HepG2 (cell line): Measurements from ENCODE around the gene UBE2M. TPM values are rescaled to one million over a fixed set of nuclear protein-coding genes. Genes with fewer than 3 reads are reported as not detected.

Source experiments
- ARNT2 ChIP-seq: sonication (generic); formaldehyde crosslinking; IDR thresholded peaks from 2 replicates; pipeline ENCODE4 v1.8.0; 2022; ENCODE audit warnings: mild to moderate bottlenecking, low read depth, missing genetic modification reagents, moderate library complexity
- CENPX ChIP-seq: sonication (generic); formaldehyde crosslinking; IDR thresholded peaks from 2 replicates; pipeline ENCODE4 v1.9.0; 2021; ENCODE audit warnings: mild to moderate bottlenecking, missing genetic modification reagents, moderate library complexity
- JARID2 ChIP-seq: sonication (generic); formaldehyde crosslinking; IDR thresholded peaks from 2 replicates; pipeline ENCODE4 v1.8.1; 2023; ENCODE audit warnings: missing genetic modification reagents, inconsistent platforms; ENCODE audit not compliant: insufficient replicate concordance
- U2AF1 ChIP-seq: fragments of 200-400 bp; formaldehyde crosslinking; optimal IDR thresholded peaks from 2 replicates; pipeline ENCODE3; 2017; ENCODE audit warnings: mild to moderate bottlenecking, low read depth, low read length
- ZBTB21 ChIP-seq: sonication (generic); formaldehyde crosslinking; IDR thresholded peaks from 2 replicates; pipeline ENCODE4 v1.4.0; 2020; ENCODE audit warnings: missing genetic modification reagents
- ZBTB7A ChIP-seq: sonication (generic); formaldehyde crosslinking; IDR thresholded peaks from 2 replicates; pipeline ENCODE4 v1.8.0; 2022; ENCODE audit warnings: mild to moderate bottlenecking, missing genetic modification reagents
- ZC3H13 ChIP-seq: sonication (generic); formaldehyde crosslinking; IDR thresholded peaks from 2 replicates; pipeline ENCODE4 v1.8.1; 2023; ENCODE audit warnings: mild to moderate bottlenecking, missing genetic modification reagents, moderate library complexity
- ZFP41 ChIP-seq: sonication (generic); formaldehyde crosslinking; IDR thresholded peaks from 2 replicates; pipeline ENCODE4 v1.4.0; 2020; ENCODE audit warnings: mild to moderate bottlenecking, missing genetic modification reagents, borderline replicate concordance
- ZFYVE20 ChIP-seq: sonication (generic); formaldehyde crosslinking; IDR thresholded peaks from 2 replicates; pipeline ENCODE4 v1.8.0; 2023; ENCODE audit warnings: low read depth, mild to moderate bottlenecking, moderate library complexity, missing genetic modification reagents, borderline replicate concordance
- ZNF225 ChIP-seq: sonication (generic); formaldehyde crosslinking; IDR thresholded peaks from 2 replicates; pipeline ENCODE4 v1.4.0; 2020; ENCODE audit warnings: mild to moderate bottlenecking, missing genetic modification reagents
- ZNF263 ChIP-seq: sonication (generic); formaldehyde crosslinking; IDR thresholded peaks from 2 replicates; pipeline ENCODE4 v1.4.0; 2020; ENCODE audit warnings: missing genetic modification reagents
- ZNF468 ChIP-seq: sonication (generic); formaldehyde crosslinking; IDR thresholded peaks from 2 replicates; pipeline ENCODE4 v1.8.0; 2022; ENCODE audit warnings: mild to moderate bottlenecking, moderate library complexity, missing genetic modification reagents
- ZNF577 ChIP-seq: sonication (generic); formaldehyde crosslinking; IDR thresholded peaks from 2 replicates; pipeline ENCODE4 v1.4.0; 2020; ENCODE audit warnings: mild to moderate bottlenecking, low read depth, missing genetic modification reagents, borderline replicate concordance
- polyA plus RNA-seq, 8 experiments: library from polyadenylated mRNA; depleted of rRNA in 3 of 8; stranded (reverse) in 7 of 8; unstranded in 1 of 8; fragments of >200 nt; fragmentation: Illumina TruSeq in 4 of 8; extraction: Trizol in 4 of 8; gene quantifications; 2 replicates each; pipeline versions ENCODE4 v1.2.1 to v1.2.3, GENCODE V29; 2011 to 2016; ENCODE audit warnings: low read depth in 4 of 8, missing spikeins in 1 of 8, mixed read lengths in 1 of 8; ENCODE audit not compliant: insufficient read depth in 1 of 8
- total RNA-seq, 5 experiments: library from RNA; depleted of rRNA; stranded (reverse); fragments of >200 nt; fragmentation: Illumina TruSeq; extraction: Trizol; gene quantifications; 2 replicates each; pipeline ENCODE4 v1.2.3, GENCODE V29; 2016; ENCODE audit warnings: low read depth in 1 of 5
- TF ChIP-seq, protein P1 (sequence below): sonication (generic); formaldehyde crosslinking; IDR thresholded peaks from 2 replicates; pipeline ENCODE4 v1.4.0; 2020; ENCODE audit warnings: mild to moderate bottlenecking, missing genetic modification reagents
- TF ChIP-seq, protein P2 (sequence below): sonication (generic); formaldehyde crosslinking; IDR thresholded peaks from 2 replicates; pipeline ENCODE4 v1.4.0; 2020; ENCODE audit warnings: missing genetic modification reagents, borderline replicate concordance
- TF ChIP-seq, protein P3 (sequence below): sonication (generic); formaldehyde crosslinking; IDR thresholded peaks from 2 replicates; pipeline ENCODE4 v1.9.0; 2021; ENCODE audit warnings: missing genetic modification reagents, borderline replicate concordance
- TF ChIP-seq, protein P4 (sequence below): sonication (generic); formaldehyde crosslinking; IDR thresholded peaks from 2 replicates; pipeline ENCODE4 v1.5.0; 2020; ENCODE audit warnings: mild to moderate bottlenecking, missing genetic modification reagents, borderline replicate concordance
- TF ChIP-seq, protein P5 (sequence below), 2 experiments: fragments of 450-650 bp in 1 of 2; sonication (generic) in 1 of 2; formaldehyde crosslinking; IDR thresholded peaks; 2 replicates each; pipeline versions ENCODE4 v1.5.0 to v1.8.0; 2020 to 2022; ENCODE audit warnings: mild to moderate bottlenecking in 1 of 2, missing genetic modification reagents in 1 of 2

The UBE2M gene
- total and polyA plus RNA-seq, 2 of the 13 experiments (the other 11 are each of a cell fraction or from before 2014, with no cell fraction given), result 36.2 to 50.3 TPM

DNA sequence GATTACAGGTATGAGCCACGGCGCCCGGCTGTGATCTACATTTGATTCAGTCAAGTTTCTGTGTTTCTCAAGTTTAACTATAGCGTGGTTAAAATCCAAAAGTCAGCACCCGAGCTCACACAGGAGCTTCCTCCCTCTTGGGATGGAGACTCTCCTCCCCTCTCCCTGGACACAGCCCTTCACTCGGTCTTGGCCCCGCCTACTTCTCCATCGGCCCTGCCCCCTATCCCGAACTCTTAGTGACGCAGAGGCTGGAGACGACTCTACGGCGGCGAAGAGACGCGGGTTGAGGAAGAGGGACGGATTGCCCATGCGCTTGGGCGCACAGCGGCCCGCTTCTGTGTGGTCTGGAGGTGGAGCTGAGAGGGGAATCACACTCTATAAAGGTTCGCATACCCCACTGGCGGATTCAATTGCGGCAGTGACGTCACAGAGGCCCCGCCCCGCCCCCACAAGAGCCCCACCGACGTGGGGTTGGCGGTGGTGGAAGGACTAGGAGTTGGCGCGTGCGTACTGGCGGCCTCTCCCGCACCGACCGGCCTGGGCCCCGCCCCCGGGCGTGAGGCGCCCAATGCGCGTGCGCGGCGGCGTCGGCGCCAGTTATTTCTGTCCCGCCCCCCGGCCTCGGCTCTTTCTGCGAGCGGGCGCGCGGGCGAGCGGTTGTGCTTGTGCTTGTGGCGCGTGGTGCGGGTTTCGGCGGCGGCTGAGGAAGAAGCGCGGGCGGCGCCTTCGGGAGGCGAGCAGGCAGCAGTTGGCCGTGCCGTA lies 14.4 kb downstream of the UBE2M start, which contains the start of gene TRIM28 (continued):
- no peak for TF ChIP-seq U2AF1
- TF ChIP-seq, protein P1, sequence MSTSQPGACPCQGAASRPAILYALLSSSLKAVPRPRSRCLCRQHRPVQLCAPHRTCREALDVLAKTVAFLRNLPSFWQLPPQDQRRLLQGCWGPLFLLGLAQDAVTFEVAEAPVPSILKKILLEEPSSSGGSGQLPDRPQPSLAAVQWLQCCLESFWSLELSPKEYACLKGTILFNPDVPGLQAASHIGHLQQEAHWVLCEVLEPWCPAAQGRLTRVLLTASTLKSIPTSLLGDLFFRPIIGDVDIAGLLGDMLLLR (CRISPR knock-in tag), result peak; percentile 73
- TF ChIP-seq ZNF577 (CRISPR knock-in tag), result no peak
- peak; percentile 92 for TF ChIP-seq ARNT2 (CRISPR knock-in tag)
- TF ChIP-seq ZNF225 (CRISPR knock-in tag), result 0 out of 2 replicates have a peak, but pooled peaks have one; percentile 39
- TF ChIP-seq ZC3H13 (CRISPR knock-in tag), result peak; percentile 90; the same call in 1 of the 2 replicates
- TF ChIP-seq ZNF468 (CRISPR knock-in tag), result no peak
- TF ChIP-seq ZNF263 (CRISPR knock-in tag), result peak; percentile 53
- TF ChIP-seq, protein P2, sequence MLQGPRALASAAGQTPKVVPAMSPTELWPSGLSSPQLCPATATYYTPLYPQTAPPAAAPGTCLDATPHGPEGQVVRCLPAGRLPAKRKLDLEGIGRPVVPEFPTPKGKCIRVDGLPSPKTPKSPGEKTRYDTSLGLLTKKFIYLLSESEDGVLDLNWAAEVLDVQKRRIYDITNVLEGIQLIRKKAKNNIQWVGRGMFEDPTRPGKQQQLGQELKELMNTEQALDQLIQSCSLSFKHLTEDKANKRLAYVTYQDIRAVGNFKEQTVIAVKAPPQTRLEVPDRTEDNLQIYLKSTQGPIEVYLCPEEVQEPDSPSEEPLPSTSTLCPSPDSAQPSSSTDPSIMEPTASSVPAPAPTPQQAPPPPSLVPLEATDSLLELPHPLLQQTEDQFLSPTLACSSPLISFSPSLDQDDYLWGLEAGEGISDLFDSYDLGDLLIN (CRISPR knock-in tag), result no peak
- peak; percentile 92 for TF ChIP-seq ZFYVE20
- no peak for TF ChIP-seq JARID2 (CRISPR knock-in tag)
- 0 out of 2 replicates have a peak, but pooled peaks have one; percentile 11 for TF ChIP-seq ZBTB7A (CRISPR knock-in tag)
- TF ChIP-seq, protein P3, sequence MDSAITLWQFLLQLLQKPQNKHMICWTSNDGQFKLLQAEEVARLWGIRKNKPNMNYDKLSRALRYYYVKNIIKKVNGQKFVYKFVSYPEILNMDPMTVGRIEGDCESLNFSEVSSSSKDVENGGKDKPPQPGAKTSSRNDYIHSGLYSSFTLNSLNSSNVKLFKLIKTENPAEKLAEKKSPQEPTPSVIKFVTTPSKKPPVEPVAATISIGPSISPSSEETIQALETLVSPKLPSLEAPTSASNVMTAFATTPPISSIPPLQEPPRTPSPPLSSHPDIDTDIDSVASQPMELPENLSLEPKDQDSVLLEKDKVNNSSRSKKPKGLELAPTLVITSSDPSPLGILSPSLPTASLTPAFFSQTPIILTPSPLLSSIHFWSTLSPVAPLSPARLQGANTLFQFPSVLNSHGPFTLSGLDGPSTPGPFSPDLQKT (CRISPR knock-in tag), result 0 out of 2 replicates have a peak, but pooled peaks have one; percentile 66
- TF ChIP-seq CENPX (CRISPR knock-in tag), result no peak
- 0 out of 2 replicates have a peak, but pooled peaks have one; percentile 25 for TF ChIP-seq ZFP41
- TF ChIP-seq, protein P4, sequence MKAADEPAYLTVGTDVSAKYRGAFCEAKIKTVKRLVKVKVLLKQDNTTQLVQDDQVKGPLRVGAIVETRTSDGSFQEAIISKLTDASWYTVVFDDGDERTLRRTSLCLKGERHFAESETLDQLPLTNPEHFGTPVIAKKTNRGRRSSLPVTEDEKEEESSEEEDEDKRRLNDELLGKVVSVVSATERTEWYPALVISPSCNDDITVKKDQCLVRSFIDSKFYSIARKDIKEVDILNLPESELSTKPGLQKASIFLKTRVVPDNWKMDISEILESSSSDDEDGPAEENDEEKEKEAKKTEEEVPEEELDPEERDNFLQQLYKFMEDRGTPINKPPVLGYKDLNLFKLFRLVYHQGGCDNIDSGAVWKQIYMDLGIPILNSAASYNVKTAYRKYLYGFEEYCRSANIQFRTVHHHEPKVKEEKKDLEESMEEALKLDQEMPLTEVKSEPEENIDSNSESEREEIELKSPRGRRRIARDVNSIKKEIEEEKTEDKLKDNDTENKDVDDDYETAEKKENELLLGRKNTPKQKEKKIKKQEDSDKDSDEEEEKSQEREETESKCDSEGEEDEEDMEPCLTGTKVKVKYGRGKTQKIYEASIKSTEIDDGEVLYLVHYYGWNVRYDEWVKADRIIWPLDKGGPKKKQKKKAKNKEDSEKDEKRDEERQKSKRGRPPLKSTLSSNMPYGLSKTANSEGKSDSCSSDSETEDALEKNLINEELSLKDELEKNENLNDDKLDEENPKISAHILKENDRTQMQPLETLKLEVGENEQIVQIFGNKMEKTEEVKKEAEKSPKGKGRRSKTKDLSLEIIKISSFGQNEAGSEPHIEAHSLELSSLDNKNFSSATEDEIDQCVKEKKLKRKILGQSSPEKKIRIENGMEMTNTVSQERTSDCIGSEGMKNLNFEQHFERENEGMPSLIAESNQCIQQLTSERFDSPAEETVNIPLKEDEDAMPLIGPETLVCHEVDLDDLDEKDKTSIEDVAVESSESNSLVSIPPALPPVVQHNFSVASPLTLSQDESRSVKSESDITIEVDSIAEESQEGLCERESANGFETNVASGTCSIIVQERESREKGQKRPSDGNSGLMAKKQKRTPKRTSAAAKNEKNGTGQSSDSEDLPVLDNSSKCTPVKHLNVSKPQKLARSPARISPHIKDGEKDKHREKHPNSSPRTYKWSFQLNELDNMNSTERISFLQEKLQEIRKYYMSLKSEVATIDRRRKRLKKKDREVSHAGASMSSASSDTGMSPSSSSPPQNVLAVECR (CRISPR knock-in tag), result peak; percentile 54; the same call in 1 of the 2 replicates
- peak; percentile 87 for TF ChIP-seq ZBTB21
- TF ChIP-seq, protein P5, sequence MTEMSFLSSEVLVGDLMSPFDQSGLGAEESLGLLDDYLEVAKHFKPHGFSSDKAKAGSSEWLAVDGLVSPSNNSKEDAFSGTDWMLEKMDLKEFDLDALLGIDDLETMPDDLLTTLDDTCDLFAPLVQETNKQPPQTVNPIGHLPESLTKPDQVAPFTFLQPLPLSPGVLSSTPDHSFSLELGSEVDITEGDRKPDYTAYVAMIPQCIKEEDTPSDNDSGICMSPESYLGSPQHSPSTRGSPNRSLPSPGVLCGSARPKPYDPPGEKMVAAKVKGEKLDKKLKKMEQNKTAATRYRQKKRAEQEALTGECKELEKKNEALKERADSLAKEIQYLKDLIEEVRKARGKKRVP (CRISPR knock-in tag; IDR thresholded peaks at IDR 0.05), result no peak
